ENCODE results near the gene STK17A. TPM values are rescaled to one million over a fixed set of nuclear protein-coding genes. Genes with fewer than 3 reads are reported as not detected.
"Not testable (repeated sequence)": the region's sequence is repeated elsewhere in the genome, so short reads cannot be mapped to it uniquely, and the experiment has no call there.

Gene STK17A
- total RNA-seq, 2 donors from 2014 or later: 12.2 to 18.0 TPM

DNA sequence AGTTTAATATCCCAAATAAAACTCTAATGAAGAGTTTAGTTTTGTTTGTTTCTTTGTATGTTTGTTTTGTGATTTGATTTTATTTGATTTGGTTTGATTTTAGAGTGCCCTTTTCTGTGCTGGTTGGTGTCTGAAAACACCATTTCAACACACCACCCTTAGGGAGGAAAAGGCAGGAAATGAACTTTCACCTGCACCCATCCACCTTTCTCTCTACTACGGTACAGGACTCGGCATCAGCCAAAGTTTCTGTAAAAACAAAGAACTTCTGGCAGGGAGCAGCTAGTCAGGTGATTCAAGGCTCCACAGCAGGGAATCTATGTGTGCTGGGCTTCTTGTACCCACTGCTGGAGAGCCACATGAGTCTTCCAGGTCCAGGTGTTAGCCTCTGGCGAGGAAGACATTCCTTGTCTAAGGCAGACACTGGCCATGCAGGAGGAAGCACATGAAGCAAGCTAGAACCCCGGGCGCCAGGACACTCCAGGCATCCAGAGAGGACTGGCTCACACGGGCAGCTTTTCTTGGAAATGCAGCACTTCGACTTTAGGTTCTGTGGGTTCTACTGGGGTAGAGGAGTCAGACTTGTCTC, 22.1 kb upstream of the STK17A start:
- DNase-seq (no peak), ATAC-seq (no peak)
- intact Hi-C loops (cut with DNase I): no loop called here

- intact Hi-C loops (cut with DNase I): no loop called here
- DNase-seq (no peak), ATAC-seq (no peak)
Measured at GRCh38 chr7:43562383-43562782, 20.5 kb upstream of the STK17A start.

DNA sequence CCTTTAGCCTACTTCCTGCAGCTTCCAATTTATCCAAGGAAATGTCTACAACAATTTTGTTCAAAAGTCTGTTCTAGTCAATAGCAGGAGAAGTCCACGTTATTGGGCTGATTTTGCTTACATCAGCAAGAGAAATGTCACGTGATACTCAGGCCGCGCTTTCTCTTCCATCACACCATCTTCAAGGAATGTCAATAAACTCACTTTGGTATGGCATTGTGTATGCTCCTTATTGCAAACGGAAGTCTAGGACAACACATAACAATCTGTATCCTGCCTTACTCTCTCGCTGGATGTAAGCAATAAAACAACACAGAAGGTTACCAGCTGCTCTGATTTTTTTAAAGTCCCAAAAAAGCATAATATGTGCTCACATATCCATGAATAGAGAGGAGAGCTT, 17.1 kb upstream of the STK17A start:
- ATAC-seq (no peak), DNase-seq (no peak)
- intact Hi-C loops (cut with DNase I): no loop called here

DNA sequence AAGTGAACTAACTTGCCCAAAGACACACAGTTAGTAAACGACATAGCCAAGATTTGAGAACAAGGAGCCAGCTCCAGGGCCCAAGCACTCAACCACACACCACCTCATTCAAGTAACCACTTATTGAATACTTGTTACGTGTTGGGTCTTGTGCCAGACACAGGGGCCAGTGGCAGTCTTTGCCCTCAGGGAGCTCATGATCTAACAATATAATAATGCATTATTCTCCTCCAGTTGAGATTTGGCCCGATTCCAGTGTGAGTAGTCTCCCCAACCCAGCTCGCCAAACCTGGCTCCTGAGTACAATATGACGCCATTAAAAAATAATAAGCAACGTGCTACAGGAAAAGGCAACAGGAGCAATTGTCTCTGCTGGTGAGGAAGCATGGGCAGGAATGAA, 14.4 kb upstream of the STK17A start:
- DNase-seq: no peak
- intact Hi-C loops (cut with DNase I): no loop called here
- no peak for ATAC-seq

- intact Hi-C loops (cut with DNase I): no loop called here
- ATAC-seq: no peak
Measured at GRCh38 chr7:43569424-43569823, 13.5 kb upstream of the STK17A start.

DNA sequence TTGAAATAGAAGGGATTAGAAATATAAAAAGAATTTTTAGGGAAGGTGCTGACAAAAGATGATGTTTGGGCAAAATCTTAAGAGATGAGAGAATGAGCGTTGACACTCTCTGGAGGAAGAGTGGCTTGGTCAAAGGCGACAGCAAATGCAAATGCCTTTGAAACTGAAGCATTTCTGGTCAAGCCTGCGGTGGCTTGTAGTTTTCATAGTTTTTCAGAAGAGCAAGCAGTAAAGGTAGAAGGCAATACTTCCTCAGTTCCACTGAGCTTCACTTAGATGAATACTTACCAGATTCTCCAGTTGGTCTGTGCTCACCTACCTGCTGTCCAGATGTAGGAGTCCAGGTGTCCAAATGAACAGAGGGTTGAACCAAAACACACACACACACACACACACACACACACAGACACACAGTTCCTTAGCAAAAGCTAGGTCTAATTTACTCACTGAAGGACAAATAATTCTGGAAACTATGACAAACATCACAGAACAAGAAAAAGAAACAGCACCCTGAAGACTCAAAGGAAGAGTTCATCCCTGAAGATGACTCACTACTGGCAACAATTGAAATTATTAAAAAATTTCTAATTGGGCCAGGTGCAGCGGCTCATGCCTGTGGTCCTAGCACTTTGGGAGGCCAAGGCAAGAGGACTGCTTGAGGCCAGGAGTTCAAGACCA, 12.1 kb upstream of the STK17A start:
- intact Hi-C loops (cut with DNase I): no loop called here
- no peak for DNase-seq
- no peak for ATAC-seq

More at GRCh38 chr7:43569424-43569823, 13.5 kb upstream of the STK17A start:
- DNase-seq: no peak

- DNase-seq (no peak), ATAC-seq (peak; percentile 61 to 94)
- intact Hi-C loops (cut with DNase I): no loop called here
Measured at GRCh38 chr7:43572516-43573049, 10.3 kb upstream of the STK17A start.

GRCh38 chr7:43573832-43574231, 9.1 kb upstream of the STK17A start:
- intact Hi-C loops (cut with DNase I); DNase-seq; ATAC-seq: not testable (repeated sequence)

DNA sequence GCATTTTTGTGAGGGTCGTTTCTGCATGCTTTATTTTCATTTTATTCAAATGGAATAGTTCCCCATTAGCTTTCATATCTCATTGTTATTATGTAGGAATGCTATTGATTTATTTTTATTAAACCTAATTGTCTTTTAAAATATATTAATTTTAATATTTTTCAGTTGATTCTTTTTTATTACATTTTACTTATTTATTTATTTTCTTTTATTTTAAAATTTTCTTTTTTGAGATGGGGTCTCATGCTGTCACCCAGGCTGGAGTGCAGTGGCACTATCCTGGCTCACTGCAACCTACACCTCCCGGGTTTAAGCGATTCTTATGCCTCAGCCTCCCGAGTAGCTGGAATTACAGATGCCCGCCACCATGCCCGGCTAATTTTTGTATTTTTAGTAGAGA, 7.4 kb upstream of the STK17A start:
- DNase-seq (no peak), ATAC-seq (no peak)
- intact Hi-C loops (cut with DNase I): no loop called here

- no peak for DNase-seq
- no peak for ATAC-seq
- intact Hi-C loops (cut with DNase I): no loop called here
Measured at GRCh38 chr7:43576241-43576640, 6.7 kb upstream of the STK17A start.

GRCh38 chr7:43577485-43577951, 5.4 kb upstream of the STK17A start:
- intact Hi-C loops (cut with DNase I): no loop called here
- ATAC-seq (no peak), DNase-seq (no peak)

DNA sequence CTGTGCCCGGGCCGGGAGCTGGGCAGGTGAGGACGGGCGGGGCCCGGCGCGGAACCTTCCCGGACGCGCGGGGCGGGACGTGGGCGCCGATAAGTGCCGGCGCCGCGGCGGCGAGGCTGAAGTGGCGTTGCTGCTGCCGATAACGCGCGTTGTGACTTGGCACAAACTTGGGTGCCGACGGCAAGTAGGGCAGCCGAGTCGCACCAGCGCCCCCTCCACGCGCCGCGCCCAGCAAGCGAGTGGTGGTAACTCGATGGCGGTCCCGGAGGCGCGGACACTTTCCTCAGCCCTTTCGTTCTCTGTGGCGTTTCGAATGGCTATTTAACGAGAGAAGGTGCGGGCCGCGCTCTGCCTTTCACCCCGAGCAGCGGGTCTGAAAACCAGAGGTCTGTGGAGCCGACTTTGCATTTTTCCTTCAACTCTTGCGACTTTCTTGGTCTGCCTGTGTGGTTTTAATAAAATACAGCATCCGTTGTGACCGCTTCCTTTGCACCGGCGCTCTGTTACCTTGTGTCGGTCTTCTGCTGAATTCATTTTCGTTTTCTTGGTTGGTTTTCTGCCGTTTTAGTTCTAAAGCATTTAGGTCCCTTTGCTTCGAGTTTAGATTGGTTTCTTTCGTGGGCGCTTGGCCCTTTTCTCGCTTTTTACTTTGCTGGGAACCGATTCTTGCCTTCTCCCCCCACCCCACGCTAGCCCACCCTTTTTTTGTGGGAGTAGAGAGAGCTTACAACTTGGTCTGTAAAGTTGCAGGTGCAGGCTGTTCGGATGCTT, 701 bp downstream of the STK17A start:
- intact Hi-C loops (cut with DNase I): loop anchor here (2.0 to 5.0 kb wide), 5 partner anchors 115 to 254 kb away; partner anchors contain the start of gene COA1 (in 1 of the 2)
- DNase-seq (peak; percentile 86), ATAC-seq (peak; percentile 60 to 61)

DNA sequence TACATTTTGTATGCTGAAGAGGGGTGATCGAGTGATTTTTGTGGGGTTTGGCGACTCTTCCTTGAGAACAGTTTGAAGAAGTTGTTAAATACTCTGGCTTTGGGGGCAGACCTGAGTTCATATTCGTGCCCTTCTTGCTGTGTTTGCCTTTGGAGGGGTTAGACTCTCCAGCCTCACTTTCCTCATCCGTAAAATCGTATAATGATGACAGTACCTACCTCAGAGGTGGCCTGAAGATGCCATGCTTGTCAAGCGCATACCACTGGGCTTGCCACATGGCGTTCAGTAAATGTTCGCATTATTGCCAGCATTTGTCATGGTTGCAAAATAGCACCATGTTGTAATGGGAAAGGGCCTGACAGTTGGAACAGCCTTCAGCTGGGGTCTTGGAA, 1.3 kb downstream of the STK17A start:
- DNase-seq: peak; percentile 36
- ATAC-seq: peak in 1 of 2 donors; percentile 2
- intact Hi-C loops (cut with DNase I): loop anchor here (5.0 kb wide), 2 partner anchors 138 to 253 kb away; no protein-coding TSS in a partner anchor

DNA sequence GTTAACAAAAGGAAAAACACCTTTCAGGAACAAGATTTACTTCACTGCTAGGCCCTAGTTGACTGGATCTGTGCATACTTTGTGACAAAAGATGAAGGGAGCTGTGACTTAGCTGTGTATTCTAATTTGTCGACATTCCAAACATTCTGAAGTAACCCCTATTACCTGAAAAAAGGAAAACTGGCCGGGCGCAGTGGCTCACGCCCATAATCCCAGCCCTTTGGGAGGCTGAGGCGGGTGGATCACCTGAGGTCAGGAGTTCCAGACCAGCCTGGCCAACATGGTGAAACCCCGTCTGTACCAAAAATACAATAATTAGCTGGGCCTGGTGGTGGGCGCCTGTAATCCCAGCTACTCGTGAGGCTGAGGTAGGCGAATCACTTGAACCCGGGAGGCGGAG, 1.8 kb downstream of the STK17A start:
- DNase-seq, ATAC-seq: not testable (repeated sequence)
- intact Hi-C loops (cut with DNase I): loop anchor here (5.0 kb wide), 2 partner anchors 138 to 253 kb away; no protein-coding TSS in a partner anchor

DNA sequence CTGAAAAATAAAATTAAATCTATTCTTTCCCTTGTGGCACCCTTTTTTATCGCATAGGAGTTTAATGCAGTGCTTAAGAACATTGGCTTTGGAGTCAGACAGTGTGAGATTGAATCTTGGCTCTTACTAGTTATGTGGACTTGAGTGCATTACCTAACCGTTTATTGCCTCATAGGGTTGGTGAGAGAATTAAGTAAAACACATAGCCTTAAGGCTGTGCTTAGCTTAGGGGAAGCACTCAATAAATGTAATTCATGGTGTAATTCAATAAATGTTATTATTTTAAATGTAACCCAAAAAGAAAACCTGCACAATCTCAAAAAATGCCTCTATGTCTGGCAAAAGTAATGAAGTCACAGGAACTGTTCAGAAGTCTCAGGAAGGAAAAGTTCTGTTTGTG, 2.7 kb downstream of the STK17A start:
- DNase-seq (no peak), ATAC-seq (no peak)
- intact Hi-C loops (cut with DNase I): no loop called here

DNA sequence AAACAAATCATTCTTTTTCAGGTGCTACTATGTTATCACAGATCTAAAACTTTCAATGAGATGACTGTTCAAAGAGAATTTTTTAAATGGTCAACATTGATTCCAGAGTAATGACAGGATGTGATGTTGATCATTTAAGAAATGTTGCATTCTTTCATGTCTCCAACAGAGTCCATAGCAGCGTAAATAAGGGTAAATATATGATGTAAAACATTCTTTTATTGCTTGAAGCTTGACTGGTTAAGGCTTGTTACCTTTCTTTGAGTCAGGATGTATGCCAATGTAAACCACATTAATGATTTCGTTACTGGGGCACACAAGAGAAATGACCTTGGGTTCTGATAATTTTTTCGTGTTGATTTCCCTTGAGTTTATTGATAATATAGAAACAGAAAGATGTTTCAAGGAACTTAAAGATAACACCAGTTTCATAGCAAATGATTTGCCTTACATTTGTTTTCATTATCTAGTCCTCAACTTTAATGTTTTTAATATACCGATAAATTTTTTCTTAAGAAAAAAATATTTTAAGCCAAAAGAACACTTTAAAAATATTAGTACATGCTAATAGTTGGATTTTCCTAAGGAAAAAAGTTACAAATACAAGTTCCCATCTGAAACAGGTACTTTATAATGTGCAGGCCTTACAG, 3.5 kb downstream of the STK17A start:
- DNase-seq: no peak
- intact Hi-C loops (cut with DNase I): no loop called here
- ATAC-seq: no peak

DNA sequence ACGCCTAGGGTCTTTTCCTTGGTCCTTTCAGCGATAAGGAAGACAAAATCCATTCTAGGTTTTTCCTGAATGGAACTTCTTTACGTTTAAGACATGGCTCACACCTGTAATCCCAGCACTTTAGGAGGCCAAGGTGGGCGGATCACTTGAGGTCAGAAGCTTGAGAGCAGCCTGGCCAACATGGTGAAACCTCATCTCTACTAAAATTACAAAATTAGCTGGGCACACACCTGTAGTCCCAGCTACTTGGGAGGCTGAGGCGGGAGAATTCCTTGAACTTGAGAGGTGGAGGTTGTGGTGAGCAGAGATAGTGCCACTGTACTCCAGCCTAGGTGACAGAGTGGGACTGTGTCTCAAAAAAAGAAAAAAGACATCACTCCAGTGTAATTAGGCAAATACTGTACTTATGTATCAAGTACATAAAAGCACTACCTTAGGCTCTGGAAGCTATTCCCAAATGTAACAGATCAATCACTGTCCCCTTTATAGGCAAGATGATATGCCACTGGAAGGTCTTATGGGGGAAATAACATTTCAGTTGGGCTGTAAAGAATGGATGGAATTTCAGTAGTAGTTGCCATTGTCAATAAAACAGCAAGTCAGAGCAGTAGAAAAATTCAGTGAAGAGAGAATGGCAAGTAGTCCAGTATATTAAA, 5.7 kb downstream of the STK17A start:
- intact Hi-C loops (cut with DNase I): no loop called here
- DNase-seq (no peak), ATAC-seq (no peak)

GRCh38 chr7:43589133-43589478, 6.2 kb downstream of the STK17A start:
- intact Hi-C loops (cut with DNase I): no loop called here
- no peak for DNase-seq
- no peak for ATAC-seq

DNA sequence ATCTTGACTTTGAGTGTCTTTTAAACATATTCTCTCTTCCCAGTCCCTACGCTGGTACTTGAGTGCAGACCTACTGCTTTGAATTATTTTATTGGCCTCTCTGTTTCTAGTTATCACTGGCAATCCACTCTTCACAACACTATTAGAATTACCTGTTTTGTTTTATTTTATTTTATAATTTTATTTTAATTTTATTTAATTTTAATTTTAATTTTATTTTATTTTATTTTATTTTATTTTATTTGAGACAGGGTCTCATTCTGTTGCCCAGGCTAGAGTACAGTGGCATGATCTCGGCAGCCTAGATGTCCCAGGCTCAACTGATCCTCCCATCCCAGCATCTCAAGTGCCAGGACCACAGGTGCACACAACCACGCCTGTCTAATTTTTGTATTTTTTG, 6.8 kb downstream of the STK17A start:
- ATAC-seq: no peak
- intact Hi-C loops (cut with DNase I): no loop called here
- no peak for DNase-seq
